ENCODE data around the gene FAM117A.

The FAM117A gene

DNA sequence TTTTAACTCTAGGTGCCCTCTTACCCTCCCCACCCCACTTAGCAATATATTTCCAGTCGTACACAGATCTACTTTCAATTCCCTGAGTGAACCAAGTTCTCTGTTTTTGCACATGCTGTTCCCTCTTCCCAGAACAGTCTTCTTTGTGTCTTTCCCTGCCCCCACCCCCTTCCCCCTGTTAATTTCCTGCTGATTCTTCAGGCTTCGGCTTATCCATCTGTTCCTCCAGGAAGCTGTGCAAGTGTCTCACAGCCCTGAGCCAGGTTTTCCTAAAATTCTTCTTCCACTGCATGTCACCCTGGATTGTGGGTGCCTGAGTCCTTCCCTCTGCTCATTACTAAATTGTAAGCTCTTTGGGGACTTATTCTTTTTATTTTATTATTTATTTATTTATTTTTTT is 73.7 kb downstream of the FAM117A start (continued):
- TF ChIP-seq MEIS1 (CRISPR knock-in tag; IDR thresholded peaks at IDR 0.05; ENCODE audit: borderline replicate concordance) (no peak), SCRT1 (tag by site-specific recombination; IDR thresholded peaks at IDR 0.05; ENCODE audit: borderline replicate concordance) (no peak), ZBTB21 (tag by site-specific recombination; IDR thresholded peaks at IDR 0.05) (no peak), ZNF777 (tag by site-specific recombination; IDR thresholded peaks at IDR 0.05; ENCODE audit: borderline replicate concordance) (no peak), ZNF169 (tag by site-specific recombination; IDR thresholded peaks at IDR 0.05) (no peak), ZNF610 (tag by site-specific recombination; IDR thresholded peaks at IDR 0.05; ENCODE audit: borderline replicate concordance) (no peak), KLF16 (tag by site-specific recombination; IDR thresholded peaks at IDR 0.05) (no peak)
- TF ChIP-seq, protein P1, sequence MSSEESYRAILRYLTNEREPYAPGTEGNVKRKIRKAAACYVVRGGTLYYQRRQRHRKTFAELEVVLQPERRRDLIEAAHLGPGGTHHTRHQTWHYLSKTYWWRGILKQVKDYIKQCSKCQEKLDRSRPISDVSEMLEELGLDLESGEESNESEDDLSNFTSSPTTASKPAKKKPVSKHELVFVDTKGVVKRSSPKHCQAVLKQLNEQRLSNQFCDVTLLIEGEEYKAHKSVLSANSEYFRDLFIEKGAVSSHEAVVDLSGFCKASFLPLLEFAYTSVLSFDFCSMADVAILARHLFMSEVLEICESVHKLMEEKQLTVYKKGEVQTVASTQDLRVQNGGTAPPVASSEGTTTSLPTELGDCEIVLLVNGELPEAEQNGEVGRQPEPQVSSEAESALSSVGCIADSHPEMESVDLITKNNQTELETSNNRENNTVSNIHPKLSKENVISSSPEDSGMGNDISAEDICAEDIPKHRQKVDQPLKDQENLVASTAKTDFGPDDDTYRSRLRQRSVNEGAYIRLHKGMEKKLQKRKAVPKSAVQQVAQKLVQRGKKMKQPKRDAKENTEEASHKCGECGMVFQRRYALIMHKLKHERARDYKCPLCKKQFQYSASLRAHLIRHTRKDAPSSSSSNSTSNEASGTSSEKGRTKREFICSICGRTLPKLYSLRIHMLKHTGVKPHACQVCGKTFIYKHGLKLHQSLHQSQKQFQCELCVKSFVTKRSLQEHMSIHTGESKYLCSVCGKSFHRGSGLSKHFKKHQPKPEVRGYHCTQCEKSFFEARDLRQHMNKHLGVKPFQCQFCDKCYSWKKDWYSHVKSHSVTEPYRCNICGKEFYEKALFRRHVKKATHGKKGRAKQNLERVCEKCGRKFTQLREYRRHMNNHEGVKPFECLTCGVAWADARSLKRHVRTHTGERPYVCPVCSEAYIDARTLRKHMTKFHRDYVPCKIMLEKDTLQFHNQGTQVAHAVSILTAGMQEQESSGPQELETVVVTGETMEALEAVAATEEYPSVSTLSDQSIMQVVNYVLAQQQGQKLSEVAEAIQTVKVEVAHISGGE (tag by site-specific recombination; conservative IDR thresholded peaks at IDR 0.05; ENCODE audit: low read depth): no peak
- TF ChIP-seq, protein P2, sequence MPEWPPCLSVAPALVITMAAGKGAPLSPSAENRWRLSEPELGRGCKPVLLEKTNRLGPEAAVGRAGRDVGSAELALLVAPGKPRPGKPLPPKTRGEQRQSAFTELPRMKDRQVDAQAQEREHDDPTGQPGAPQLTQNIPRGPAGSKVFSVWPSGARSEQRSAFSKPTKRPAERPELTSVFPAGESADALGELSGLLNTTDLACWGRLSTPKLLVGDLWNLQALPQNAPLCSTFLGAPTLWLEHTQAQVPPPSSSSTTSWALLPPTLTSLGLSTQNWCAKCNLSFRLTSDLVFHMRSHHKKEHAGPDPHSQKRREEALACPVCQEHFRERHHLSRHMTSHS (tag by site-specific recombination; IDR thresholded peaks at IDR 0.05): no peak
- TF ChIP-seq, protein P3, sequence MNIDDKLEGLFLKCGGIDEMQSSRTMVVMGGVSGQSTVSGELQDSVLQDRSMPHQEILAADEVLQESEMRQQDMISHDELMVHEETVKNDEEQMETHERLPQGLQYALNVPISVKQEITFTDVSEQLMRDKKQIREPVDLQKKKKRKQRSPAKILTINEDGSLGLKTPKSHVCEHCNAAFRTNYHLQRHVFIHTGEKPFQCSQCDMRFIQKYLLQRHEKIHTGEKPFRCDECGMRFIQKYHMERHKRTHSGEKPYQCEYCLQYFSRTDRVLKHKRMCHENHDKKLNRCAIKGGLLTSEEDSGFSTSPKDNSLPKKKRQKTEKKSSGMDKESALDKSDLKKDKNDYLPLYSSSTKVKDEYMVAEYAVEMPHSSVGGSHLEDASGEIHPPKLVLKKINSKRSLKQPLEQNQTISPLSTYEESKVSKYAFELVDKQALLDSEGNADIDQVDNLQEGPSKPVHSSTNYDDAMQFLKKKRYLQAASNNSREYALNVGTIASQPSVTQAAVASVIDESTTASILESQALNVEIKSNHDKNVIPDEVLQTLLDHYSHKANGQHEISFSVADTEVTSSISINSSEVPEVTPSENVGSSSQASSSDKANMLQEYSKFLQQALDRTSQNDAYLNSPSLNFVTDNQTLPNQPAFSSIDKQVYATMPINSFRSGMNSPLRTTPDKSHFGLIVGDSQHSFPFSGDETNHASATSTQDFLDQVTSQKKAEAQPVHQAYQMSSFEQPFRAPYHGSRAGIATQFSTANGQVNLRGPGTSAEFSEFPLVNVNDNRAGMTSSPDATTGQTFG (tag by site-specific recombination; IDR thresholded peaks at IDR 0.05; ENCODE audit: borderline replicate concordance): no peak

DNA sequence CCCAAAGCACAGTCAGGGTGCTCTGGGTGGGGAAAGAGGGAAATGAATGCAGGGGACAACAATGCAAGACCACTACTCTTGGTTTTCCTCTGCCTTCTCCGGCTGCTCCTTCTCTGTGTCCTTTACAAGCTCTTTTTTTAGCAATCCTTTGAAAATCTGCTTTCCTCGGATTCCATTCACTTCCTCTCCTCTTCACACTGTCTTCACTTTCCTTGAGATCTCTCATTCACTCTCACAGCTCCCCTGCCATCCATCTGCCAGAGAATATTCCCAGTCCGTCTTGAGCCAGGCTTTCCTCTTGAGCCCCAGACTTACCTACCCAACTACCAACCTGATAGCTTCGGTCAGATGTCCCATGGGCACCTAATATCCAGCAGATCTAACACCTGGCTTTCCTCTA is 75.1 kb downstream of the FAM117A start:
- TF ChIP-seq, protein P2 (tag by site-specific recombination; IDR thresholded peaks at IDR 0.05): no peak
- peak; percentile 68 for TF ChIP-seq PRDM1 (tag by site-specific recombination; IDR thresholded peaks at IDR 0.05)
- ChIA-PET POLR2A (interaction anchor here (0.6 kb wide), 1 partner anchor 15 kb away, joined by 3 read pairs; no protein-coding TSS in a partner anchor), CTCF (interaction anchor here (0.6 to 27.1 kb wide), 7 partner anchors 9 to 437 kb away, joined by 3 to 486 read pairs (median 4); partner anchors contain the start of gene NXPH3)
- Histone ChIP-seq H3K4me1 (ENCODE audit: control insufficient read depth, insufficient read depth, low read length) (no peaks in the 10 kb centered on the region), H3K4me3 (ENCODE audit: low read depth, low read length) (no peak overlapping the region), H3K9me3 (ENCODE audit: control insufficient read depth, insufficient read depth, low read depth, low read length) (no peaks in the 10 kb centered on the region), H3K36me3 (ENCODE audit: control insufficient read depth in 2 of 2, insufficient read depth in 1 of 2, low read length in 2 of 2) (no peaks in the 10 kb centered on the region), H3K27ac (ENCODE audit: extremely low read depth, low read depth, low read length) (no peak overlapping the region)

DNA sequence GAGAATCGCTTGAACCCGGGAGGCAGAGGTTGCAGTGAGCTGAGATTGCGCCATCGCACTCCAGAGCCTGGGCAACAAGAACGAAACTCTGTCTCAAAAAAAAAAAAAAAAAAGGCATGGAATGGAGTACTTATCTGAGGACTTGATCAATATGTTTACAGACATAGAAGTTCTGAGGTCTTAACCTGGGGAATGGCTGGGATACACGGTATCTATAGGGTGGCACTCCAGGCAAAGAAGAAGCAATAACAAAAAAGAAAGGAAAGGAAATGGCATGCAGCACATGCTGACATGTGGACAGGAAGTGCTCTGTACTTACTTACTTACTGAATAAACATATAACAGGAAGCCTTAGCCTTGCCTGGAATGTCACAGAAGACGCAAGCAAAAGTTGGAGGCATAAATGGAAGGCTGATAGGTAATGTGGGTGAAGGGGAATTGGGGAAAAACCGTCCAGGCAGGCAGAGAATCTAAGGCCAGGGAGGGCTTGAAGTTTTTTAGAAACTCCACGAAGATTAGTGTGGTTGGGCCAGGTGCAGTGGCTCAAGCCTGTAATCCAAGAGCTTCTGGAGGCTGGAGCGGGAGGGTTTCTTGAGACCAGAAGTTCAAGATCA is 75.9 kb downstream of the FAM117A start:
- H3K9me3 ChIP-seq (ENCODE audit: control insufficient read depth, insufficient read depth, low read depth, low read length): no peaks in the 10 kb centered on the region
- H3K4me3 ChIP-seq (ENCODE audit: low read depth, low read length): no peak overlapping the region
- no peaks in the 10 kb centered on the region for H3K36me3 ChIP-seq (ENCODE audit: control insufficient read depth in 2 of 2, insufficient read depth in 1 of 2, low read length in 2 of 2)
- ChIA-PET POLR2A (no interaction called here), CTCF (interaction anchor here (0.7 to 27.1 kb wide), 4 partner anchors 112 to 310 kb away, joined by 4 to 486 read pairs (median 6); partner anchors contain the start of gene NXPH3)
- H3K4me1 ChIP-seq (ENCODE audit: control insufficient read depth, insufficient read depth, low read length): no peaks in the 10 kb centered on the region
- no peak overlapping the region for H3K27ac ChIP-seq (ENCODE audit: extremely low read depth, low read depth, low read length)
- TF ChIP-seq, protein P4, sequence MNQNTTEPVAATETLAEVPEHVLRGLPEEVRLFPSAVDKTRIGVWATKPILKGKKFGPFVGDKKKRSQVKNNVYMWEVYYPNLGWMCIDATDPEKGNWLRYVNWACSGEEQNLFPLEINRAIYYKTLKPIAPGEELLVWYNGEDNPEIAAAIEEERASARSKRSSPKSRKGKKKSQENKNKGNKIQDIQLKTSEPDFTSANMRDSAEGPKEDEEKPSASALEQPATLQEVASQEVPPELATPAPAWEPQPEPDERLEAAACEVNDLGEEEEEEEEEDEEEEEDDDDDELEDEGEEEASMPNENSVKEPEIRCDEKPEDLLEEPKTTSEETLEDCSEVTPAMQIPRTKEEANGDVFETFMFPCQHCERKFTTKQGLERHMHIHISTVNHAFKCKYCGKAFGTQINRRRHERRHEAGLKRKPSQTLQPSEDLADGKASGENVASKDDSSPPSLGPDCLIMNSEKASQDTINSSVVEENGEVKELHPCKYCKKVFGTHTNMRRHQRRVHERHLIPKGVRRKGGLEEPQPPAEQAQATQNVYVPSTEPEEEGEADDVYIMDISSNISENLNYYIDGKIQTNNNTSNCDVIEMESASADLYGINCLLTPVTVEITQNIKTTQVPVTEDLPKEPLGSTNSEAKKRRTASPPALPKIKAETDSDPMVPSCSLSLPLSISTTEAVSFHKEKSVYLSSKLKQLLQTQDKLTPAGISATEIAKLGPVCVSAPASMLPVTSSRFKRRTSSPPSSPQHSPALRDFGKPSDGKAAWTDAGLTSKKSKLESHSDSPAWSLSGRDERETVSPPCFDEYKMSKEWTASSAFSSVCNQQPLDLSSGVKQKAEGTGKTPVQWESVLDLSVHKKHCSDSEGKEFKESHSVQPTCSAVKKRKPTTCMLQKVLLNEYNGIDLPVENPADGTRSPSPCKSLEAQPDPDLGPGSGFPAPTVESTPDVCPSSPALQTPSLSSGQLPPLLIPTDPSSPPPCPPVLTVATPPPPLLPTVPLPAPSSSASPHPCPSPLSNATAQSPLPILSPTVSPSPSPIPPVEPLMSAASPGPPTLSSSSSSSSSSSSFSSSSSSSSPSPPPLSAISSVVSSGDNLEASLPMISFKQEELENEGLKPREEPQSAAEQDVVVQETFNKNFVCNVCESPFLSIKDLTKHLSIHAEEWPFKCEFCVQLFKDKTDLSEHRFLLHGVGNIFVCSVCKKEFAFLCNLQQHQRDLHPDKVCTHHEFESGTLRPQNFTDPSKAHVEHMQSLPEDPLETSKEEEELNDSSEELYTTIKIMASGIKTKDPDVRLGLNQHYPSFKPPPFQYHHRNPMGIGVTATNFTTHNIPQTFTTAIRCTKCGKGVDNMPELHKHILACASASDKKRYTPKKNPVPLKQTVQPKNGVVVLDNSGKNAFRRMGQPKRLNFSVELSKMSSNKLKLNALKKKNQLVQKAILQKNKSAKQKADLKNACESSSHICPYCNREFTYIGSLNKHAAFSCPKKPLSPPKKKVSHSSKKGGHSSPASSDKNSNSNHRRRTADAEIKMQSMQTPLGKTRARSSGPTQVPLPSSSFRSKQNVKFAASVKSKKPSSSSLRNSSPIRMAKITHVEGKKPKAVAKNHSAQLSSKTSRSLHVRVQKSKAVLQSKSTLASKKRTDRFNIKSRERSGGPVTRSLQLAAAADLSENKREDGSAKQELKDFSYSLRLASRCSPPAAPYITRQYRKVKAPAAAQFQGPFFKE (tag by site-specific recombination; IDR thresholded peaks at IDR 0.05; ENCODE audit: borderline replicate concordance): no peak
- TF ChIP-seq ZNF768 (tag by site-specific recombination; IDR thresholded peaks at IDR 0.05) (no peak), KLF7 (tag by site-specific recombination; IDR thresholded peaks at IDR 0.05; ENCODE audit: borderline replicate concordance) (no peak), EGR2 (tag by site-specific recombination; IDR thresholded peaks at IDR 0.05; ENCODE audit: low read depth) (no peak), ZNF121 (tag by site-specific recombination; IDR thresholded peaks at IDR 0.05) (no peak), ZNF747 (tag by site-specific recombination; IDR thresholded peaks at IDR 0.05) (no peak), ZNF596 (tag by site-specific recombination; IDR thresholded peaks at IDR 0.05) (no peak)
